Inflammatory macrophage treated with lipopolysaccharide for 1 hour (primary cell): Measurements from ENCODE around the gene MORC2.

Experiments used
- DNase-seq, 2 donors: peaks; one replicate each; pipeline ENCODE4 v3.0.0-alpha.2; 2020 to 2022

MORC2 gene

DNA sequence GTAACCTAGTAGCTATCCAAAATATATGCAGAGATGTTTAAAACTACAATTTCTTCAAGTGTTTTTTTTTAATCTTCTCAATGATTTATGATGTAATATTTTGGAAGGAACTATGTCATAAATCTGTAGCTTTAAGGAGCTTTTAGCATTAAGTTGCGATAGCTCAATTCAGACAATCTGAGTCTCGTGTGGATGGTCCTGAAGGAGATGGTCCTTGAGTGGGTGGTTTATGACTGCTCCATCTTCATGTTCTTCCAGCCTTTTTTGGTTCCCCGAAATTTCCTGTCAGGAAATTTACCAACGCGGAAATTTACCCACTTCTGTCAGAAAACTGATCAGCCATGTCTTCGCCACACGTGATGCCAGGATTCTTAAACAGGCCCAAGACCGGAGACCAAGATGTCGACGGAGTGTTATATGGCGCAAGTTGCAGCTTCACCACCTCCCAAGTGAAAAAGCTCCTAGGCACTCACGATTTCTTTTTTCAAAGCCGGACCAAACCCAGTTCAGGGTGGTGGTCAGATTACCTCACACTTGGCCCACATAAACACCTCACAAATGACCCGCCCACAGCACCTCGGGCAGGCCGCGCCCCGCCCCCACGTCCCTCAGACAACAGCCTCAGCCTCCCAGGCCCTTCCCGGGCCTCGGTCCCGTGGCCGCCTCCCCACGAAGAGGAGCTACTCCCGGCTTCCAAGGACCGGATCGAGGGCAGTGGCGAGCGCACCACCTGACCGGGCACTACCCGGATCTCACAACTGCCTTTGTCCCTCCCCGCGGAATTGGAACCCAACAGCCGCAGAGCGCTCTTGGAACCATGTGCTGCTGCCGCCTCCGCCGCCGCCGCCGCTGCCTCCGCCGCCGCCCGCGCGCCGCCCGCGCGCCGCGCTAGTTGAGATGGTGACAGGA lies at the start of gene MORC2:
MORC2 (minus strand) TSS at position 760 of the 909 bp plus-strand sequence. CDS start 885 bp downstream, outside the sequence.
- peak; percentile 24 to 41 for DNase-seq

- no peak for DNase-seq
Measured at GRCh38 chr22:31005535-31005934, 37.0 kb upstream of the MORC2 start.

DNA sequence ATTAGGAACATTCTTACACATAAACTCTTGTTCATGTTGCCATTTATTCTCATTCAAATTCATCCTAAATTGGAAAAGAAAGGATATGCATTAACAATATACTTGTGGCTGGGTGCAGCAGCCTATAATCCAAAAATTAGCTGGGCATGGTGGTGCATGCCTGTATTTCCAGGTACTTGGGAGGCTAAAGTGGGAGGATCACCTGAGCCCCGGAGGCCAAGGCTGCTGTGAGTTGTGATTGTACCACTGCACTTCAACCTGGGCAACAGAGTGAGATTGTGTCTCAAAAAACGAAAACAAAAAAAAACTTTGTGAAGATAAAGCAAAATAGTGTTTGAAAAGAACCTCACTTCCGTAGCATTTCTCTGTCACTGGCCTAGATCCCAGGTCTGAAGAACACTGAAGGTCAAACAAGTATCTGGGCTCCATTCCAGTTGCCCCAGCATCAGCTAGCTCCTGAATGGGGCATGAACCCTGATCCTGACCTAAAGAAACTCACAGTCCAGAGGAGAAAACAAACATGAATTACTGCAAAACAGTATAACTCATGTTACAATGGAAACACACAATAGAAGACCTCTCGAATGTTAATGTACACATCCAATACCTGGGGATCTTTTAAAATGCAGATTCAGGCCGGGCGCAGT lies 32.7 kb upstream of the MORC2 start:
- no peak for DNase-seq

DNA sequence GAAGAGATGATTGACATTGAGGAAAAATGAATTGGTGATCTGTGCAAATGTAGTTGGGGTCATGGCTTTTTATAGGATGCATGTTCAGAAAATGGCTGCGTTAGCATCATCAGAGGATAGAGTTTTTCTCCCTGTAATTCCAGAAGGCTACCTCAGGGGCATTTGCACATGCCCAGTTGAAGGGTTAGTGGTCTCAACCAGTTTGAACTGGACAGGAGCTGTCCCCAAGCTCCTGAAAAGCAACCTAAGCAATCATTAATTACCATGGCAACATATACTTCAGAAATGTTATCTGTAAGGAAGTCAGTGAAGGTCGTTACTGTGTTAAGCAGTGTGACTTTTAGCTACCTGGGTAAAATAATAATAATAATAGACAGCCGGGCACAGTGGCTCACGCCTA lies 29.8 kb upstream of the MORC2 start:
- DNase-seq = no peak

- DNase-seq = peak; percentile 23 to 33
Measured at GRCh38 chr22:30996462-30996861, 27.9 kb upstream of the MORC2 start.

GRCh38 chr22:30994960-30995359 lies 26.4 kb upstream of the MORC2 start:
- no peak for DNase-seq

GRCh38 chr22:30992565-30992964 lies 24.0 kb upstream of the MORC2 start:
- DNase-seq = no peak

- DNase-seq = no peak
Measured at GRCh38 chr22:30990690-30991089, 22.1 kb upstream of the MORC2 start.

DNA sequence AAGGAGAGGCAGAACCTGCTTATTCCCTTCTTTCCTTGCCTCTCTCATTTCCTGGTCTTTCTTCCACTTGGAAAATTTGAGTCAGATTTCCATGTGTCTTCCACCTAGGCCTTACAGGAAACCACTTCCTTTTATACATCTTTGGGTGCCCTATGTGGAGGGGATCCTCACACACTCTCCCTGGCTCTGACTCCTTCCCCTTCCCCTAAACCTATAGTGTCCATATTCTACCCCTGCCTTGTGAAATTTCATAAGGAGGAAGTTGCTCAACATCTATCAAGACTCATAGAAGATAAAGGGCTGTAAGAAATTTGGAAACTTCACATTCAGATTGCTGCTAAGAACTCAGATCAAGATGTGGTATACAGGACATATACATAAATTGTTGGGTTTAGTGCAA lies 20.9 kb upstream of the MORC2 start:
- DNase-seq = peak; percentile 60

DNA sequence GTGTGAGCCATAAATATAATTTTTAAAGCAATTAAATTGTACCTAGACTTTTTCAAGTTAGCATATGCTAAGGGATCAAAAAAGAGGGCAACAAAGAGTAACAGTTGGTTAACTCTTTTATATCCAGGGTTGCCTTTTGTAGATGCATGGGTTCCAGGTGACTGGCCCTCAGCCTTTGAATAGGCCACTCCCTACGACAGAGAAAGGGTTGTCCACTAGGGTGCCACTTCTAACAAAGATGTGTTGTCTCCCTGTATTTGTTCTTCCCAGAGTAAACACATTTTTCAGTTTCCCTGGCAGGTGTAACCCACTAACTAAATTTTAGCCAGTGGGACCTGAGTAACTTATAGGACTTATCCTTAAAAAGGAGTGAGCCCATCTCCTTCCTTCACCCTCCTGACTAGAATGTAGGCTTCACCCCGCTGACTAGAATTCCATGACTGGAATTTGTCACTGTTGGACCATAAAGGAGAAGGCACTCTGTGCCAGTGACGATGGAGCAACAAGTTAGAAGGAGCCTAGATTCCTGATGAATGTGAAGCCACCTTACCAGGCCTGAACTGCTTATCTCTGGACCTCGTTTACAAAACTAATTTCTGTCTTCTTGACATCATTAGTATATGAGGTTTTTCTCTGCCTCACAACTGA lies 17.1 kb upstream of the MORC2 start:
- no peak for DNase-seq

DNA sequence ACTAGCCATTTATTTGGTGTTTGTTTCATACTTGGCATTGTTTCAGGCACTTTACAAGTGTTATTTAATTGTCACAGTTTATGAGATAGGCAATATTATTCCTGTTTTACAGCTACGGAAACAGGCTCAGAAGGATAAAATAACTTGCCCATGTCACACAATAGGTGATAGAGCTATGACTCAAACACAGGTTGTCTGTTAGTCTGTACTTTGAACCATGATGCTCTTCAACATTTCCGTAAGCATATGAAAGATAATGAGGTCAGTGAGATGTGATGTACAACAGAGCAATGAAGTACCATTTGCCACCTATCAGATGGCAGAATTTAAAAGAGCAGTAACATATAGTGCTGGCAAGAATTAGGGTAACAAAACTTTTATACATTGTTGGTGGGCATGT lies 15.7 kb upstream of the MORC2 start:
- no peak for DNase-seq

DNA sequence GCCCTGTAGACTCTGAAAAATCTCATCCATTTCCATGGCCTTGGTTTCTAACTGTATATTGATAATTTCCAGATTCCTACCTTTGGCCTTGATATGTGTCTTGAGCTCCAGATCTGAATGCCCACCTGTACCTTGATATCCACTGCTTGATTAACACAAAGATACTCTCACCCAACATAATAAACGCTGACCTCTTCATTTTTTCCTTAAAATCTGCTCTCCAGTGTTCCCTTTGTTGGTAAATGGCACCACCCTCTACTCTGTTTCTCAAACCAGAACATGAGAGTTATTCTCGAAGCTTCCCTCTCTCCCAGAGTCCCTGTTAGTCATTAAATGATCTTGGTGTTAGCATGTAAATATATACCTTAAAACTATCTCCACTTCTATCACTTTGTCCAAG lies 13.9 kb upstream of the MORC2 start:
- no peak for DNase-seq

- no peak for DNase-seq
Measured at GRCh38 chr22:30979932-30980331, 11.4 kb upstream of the MORC2 start.

DNA sequence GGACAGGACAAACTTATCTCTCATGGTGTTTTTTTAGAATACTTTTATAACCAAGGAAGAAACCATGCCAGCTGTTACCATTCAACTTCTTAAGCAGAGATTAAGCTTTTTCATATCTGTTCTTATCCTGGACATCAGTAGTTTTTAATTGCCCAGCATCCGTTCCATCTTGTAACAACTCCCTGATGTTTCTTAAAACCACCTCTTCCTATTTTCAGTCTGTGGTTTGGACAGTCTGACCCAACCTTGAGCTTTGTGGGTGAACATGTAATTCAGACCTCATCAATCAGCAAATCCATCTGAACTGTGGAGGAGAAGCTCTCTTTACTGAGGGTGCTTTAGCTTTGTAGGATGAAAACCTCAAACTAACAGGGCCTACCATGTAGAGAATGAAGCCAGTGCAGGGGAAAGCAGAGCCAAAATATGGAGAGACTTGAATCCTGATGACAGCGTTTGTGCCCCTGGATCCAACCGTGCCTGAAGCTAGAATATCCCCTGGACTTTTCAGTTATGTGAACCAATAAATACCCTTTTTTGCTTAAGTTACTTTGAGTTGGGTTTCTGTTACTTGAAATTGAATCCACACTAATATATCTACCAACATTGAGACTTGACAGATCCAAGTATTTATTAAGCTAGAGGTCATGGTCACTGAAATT lies 9.9 kb upstream of the MORC2 start:
- no peak for DNase-seq

GRCh38 chr22:30970356-30970746 lies 1.8 kb upstream of the MORC2 start:
- no peak for DNase-seq

GRCh38 chr22:30969532-30970355 lies 1.2 kb upstream of the MORC2 start:
- DNase-seq = peak; percentile 21 to 41

DNA sequence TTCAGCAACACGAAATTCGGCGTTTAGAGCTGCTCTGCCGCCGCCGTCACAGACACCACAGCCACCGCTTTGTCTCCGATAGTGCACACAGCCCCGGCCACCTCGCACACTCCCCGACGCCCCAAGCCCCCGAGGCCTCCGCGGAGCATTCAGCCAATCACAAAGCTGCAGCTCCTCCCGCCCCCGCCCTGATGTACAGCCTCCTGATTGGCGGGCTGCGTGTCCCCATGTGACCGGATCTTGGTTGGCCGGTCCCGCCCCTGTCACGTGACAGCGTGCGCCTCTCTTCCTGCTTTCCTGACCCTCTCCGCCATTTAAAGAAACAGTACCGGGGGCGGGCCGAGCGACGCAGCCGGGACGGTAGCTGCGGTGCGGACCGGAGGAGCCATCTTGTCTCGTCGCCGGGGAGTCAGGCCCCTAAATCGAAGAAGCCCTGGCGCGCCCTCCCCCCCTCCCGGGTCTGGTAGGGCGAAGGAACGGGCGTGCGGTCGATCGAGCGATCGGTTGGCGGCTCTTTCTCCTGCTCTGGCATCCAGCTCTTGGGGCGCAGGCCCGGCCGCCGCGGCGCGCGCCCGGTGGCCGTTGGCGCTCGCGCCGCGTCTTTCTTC lies 454 bp upstream of the MORC2 start, which contains the start of gene TUG1:
TUG1 (plus strand) TSS at position 342 of the 608 bp plus-strand sequence.
- DNase-seq = peak; percentile 97 to 98

- no peak for DNase-seq
Measured at GRCh38 chr22:30964858-30965257, 3.7 kb downstream of the MORC2 start.

GRCh38 chr22:30955153-30955552 lies 13.4 kb downstream of the MORC2 start:
- no peak for DNase-seq

DNA sequence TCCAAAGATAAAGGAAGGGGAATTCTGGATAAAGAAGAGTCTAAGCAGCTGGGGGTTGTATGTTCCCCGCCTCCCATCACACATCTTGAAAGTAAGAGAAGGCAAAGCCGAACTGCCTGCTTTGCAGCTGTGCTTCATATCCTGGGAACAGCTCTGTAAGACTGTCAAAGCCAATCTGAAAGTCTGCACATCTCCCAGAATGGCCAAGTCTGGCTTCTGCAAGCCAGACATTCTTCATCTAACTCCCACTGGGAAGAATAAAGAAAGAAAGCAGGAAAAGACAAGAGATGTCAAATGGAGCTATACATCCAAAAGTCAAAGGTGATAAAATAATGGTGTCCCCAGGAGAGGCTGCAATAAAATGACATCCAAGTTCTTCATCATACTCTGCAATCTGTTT lies 15.4 kb downstream of the MORC2 start:
- DNase-seq = no peak

- DNase-seq = no peak
Measured at GRCh38 chr22:30949934-30950660, 18.5 kb downstream of the MORC2 start.
